Measurements from ENCODE around the gene TDP2.

The TDP2 gene

DNA sequence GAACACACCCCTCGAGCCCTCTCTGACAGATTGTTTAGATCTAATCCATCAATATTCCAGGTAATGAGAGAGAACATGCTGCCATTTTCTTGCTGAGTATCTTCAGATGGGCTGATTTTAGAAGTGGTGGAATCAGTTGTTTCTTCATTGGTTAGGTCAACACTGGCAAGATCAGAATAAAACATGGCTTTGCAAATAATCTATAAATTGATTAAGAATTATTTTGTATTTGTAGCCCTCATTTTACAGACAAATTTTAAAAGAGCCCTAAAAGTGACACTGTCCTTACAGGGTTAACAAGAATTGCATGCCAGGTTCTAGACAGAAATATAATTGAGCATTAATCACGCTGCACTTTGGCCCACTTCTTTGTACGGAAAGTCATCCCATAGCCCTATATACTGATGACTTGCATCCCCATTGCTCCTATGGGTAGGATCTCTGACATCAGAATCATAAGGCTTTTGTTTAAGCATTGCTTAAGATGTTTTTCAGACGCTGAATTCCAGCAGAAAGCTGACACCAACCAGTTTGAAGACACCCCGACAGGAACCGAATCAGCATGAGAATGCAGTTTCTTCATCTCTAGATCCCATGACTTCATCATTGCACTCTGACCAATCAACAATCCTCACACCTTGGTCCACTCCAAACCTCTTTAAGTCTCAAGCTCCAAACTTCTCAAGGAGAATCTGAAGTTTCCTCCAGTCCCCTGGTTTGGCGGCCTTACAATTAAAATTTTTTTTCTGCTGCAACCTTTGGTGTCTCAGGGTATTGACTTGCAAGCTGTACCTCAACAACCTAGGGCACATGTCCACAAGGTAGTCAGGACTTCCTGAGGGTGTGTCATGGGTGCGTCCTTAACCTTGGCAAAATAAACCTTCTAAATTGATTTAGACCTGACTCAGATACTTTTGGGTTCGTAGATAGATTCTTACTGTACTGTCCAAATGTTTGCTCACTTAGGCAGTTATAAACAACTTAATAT lies 7.8 kb downstream of the TDP2 start:
- ATAC-seq: no peak
- TF ChIP-seq TCF4 (CRISPR knock-in tag; IDR thresholded peaks at IDR 0.05; ENCODE audit: borderline replicate concordance) (no peak), ZNF70 (CRISPR knock-in tag; IDR thresholded peaks at IDR 0.05) (no peak), ESRRG (CRISPR knock-in tag; IDR thresholded peaks at IDR 0.05) (no peak), ZFP3 (CRISPR knock-in tag; IDR thresholded peaks at IDR 0.05) (no peak), ZNF8 (CRISPR knock-in tag; IDR thresholded peaks at IDR 0.05) (no peak), BACH2 (CRISPR knock-in tag; IDR thresholded peaks at IDR 0.05; ENCODE audit: borderline replicate concordance) (no peak), RARB (CRISPR knock-in tag; IDR thresholded peaks at IDR 0.05) (no peak)
- TF ChIP-seq, protein P1, sequence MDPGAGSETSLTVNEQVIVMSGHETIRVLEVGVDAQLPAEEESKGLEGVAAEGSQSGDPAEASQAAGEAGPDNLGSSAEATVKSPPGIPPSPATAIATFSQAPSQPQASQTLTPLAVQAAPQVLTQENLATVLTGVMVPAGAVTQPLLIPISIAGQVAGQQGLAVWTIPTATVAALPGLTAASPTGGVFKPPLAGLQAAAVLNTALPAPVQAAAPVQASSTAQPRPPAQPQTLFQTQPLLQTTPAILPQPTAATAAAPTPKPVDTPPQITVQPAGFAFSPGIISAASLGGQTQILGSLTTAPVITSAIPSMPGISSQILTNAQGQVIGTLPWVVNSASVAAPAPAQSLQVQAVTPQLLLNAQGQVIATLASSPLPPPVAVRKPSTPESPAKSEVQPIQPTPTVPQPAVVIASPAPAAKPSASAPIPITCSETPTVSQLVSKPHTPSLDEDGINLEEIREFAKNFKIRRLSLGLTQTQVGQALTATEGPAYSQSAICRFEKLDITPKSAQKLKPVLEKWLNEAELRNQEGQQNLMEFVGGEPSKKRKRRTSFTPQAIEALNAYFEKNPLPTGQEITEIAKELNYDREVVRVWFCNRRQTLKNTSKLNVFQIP (CRISPR knock-in tag; IDR thresholded peaks at IDR 0.05; ENCODE audit: borderline replicate concordance, low read depth): no peak
- TF ChIP-seq, protein P2, sequence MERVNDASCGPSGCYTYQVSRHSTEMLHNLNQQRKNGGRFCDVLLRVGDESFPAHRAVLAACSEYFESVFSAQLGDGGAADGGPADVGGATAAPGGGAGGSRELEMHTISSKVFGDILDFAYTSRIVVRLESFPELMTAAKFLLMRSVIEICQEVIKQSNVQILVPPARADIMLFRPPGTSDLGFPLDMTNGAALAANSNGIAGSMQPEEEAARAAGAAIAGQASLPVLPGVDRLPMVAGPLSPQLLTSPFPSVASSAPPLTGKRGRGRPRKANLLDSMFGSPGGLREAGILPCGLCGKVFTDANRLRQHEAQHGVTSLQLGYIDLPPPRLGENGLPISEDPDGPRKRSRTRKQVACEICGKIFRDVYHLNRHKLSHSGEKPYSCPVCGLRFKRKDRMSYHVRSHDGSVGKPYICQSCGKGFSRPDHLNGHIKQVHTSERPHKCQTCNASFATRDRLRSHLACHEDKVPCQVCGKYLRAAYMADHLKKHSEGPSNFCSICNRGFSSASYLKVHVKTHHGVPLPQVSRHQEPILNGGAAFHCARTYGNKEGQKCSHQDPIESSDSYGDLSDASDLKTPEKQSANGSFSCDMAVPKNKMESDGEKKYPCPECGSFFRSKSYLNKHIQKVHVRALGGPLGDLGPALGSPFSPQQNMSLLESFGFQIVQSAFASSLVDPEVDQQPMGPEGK (CRISPR knock-in tag; IDR thresholded peaks at IDR 0.05; ENCODE audit: borderline replicate concordance): no peak
- TF ChIP-seq, protein P3, sequence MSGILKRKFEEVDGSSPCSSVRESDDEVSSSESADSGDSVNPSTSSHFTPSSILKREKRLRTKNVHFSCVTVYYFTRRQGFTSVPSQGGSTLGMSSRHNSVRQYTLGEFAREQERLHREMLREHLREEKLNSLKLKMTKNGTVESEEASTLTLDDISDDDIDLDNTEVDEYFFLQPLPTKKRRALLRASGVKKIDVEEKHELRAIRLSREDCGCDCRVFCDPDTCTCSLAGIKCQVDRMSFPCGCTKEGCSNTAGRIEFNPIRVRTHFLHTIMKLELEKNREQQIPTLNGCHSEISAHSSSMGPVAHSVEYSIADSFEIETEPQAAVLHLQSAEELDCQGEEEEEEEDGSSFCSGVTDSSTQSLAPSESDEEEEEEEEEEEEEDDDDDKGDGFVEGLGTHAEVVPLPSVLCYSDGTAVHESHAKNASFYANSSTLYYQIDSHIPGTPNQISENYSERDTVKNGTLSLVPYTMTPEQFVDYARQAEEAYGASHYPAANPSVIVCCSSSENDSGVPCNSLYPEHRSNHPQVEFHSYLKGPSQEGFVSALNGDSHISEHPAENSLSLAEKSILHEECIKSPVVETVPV (CRISPR knock-in tag; IDR thresholded peaks at IDR 0.05): no peak
- TF ChIP-seq, protein P4, sequence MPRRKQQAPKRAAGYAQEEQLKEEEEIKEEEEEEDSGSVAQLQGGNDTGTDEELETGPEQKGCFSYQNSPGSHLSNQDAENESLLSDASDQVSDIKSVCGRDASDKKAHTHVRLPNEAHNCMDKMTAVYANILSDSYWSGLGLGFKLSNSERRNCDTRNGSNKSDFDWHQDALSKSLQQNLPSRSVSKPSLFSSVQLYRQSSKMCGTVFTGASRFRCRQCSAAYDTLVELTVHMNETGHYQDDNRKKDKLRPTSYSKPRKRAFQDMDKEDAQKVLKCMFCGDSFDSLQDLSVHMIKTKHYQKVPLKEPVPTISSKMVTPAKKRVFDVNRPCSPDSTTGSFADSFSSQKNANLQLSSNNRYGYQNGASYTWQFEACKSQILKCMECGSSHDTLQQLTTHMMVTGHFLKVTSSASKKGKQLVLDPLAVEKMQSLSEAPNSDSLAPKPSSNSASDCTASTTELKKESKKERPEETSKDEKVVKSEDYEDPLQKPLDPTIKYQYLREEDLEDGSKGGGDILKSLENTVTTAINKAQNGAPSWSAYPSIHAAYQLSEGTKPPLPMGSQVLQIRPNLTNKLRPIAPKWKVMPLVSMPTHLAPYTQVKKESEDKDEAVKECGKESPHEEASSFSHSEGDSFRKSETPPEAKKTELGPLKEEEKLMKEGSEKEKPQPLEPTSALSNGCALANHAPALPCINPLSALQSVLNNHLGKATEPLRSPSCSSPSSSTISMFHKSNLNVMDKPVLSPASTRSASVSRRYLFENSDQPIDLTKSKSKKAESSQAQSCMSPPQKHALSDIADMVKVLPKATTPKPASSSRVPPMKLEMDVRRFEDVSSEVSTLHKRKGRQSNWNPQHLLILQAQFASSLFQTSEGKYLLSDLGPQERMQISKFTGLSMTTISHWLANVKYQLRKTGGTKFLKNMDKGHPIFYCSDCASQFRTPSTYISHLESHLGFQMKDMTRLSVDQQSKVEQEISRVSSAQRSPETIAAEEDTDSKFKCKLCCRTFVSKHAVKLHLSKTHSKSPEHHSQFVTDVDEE (CRISPR knock-in tag; IDR thresholded peaks at IDR 0.05): no peak

DNA sequence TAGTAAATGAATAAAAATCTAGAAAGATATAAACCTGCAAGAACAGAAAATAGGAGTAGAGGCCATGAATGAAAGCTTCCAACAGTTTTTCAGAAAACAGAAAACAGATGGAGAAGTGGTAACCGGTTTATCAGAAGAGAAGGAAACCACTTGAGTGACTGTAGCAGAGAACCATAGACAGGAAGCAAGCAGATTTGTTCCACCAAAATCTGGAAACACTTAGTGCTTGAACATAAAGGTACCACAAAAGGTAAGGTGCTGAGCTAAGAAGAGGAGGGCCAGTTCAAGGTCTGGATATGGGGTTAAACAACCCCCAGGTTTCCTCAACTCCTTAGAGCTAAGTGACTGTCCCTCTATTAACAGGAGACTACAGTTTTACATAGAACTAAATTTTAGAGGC lies 11.5 kb downstream of the TDP2 start:
- TF ChIP-seq RARB (CRISPR knock-in tag; IDR thresholded peaks at IDR 0.05): no peak
- TF ChIP-seq, protein P4 (CRISPR knock-in tag; IDR thresholded peaks at IDR 0.05): no peak
- TF ChIP-seq, protein P1 (CRISPR knock-in tag; IDR thresholded peaks at IDR 0.05; ENCODE audit: borderline replicate concordance, low read depth): no peak
- no peak for TF ChIP-seq ARNTL (CRISPR knock-in tag; IDR thresholded peaks at IDR 0.05; ENCODE audit: borderline replicate concordance, low read depth)
- no peak for TF ChIP-seq TCF4 (CRISPR knock-in tag; IDR thresholded peaks at IDR 0.05; ENCODE audit: borderline replicate concordance)
- no peak for TF ChIP-seq OSR1 (CRISPR knock-in tag; IDR thresholded peaks at IDR 0.05)
- no peak for TF ChIP-seq CSDC2 (CRISPR knock-in tag; IDR thresholded peaks at IDR 0.05)
- TF ChIP-seq, protein P5, sequence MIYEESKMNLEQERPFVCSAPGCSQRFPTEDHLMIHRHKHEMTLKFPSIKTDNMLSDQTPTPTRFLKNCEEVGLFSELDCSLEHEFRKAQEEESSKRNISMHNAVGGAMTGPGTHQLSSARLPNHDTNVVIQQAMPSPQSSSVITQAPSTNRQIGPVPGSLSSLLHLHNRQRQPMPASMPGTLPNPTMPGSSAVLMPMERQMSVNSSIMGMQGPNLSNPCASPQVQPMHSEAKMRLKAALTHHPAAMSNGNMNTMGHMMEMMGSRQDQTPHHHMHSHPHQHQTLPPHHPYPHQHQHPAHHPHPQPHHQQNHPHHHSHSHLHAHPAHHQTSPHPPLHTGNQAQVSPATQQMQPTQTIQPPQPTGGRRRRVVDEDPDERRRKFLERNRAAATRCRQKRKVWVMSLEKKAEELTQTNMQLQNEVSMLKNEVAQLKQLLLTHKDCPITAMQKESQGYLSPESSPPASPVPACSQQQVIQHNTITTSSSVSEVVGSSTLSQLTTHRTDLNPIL (CRISPR knock-in tag; IDR thresholded peaks at IDR 0.05; ENCODE audit: low read depth): no peak
- TF ChIP-seq ZNF70 (CRISPR knock-in tag; IDR thresholded peaks at IDR 0.05): no peak
- TF ChIP-seq TOX (CRISPR knock-in tag; IDR thresholded peaks at IDR 0.05; ENCODE audit: borderline replicate concordance): no peak
- TF ChIP-seq PPARA (CRISPR knock-in tag; IDR thresholded peaks at IDR 0.05; ENCODE audit: borderline replicate concordance): no peak
- no peak for TF ChIP-seq BACH2 (CRISPR knock-in tag; IDR thresholded peaks at IDR 0.05; ENCODE audit: borderline replicate concordance)
- no peak for TF ChIP-seq SNAI2 (CRISPR knock-in tag; IDR thresholded peaks at IDR 0.05)
- no peak for ATAC-seq
